ENCODE measurements around the gene PPM1B. TPM values are rescaled to one million over a fixed set of nuclear protein-coding genes. Genes with fewer than 3 reads are reported as not detected.

PPM1B gene
- total RNA-seq, 1 experiment from 2014 or later, result 43.5 TPM

- peaks cover 7% of the 10 kb centered on the region for H3K4me1 ChIP-seq (ENCODE audit: insufficient read depth, low read length, poor library complexity, severe bottlenecking)
- CTCF ChIA-PET, result no interaction called here
Observed at GRCh38 chr2:44135296-44135695, 33.4 kb upstream of the PPM1B start.

GRCh38 chr2:44135771-44136170, 32.9 kb upstream of the PPM1B start:
- H3K4me1 ChIP-seq (ENCODE audit: insufficient read depth, low read length, poor library complexity, severe bottlenecking), result peaks cover 4% of the 10 kb centered on the region
- TF ChIP-seq EZH2 (IDR thresholded peaks at IDR 0.05; ENCODE audit: borderline replicate concordance, low read depth, low read length, poor library complexity, severe bottlenecking) (no peak), CTCF (conservative IDR thresholded peaks at IDR 0.05; ENCODE audit: low read depth, low read length) (no peak)
- no peak for DNase-seq (ENCODE audit: low spot score)
- H3K4me3 ChIP-seq (ENCODE audit: low read depth, low read length, poor library complexity, severe bottlenecking), result no peak overlapping the region
- no peaks in the 10 kb centered on the region for H3K36me3 ChIP-seq (ENCODE audit: insufficient read depth, low read length, poor library complexity, severe bottlenecking)
- POLR2A ChIA-PET (ENCODE audit: low non-redundant PET), result no interaction called here
- H3K27me3 ChIP-seq (replicated peaks; ENCODE audit: insufficient read depth, low read depth, low read length, poor library complexity), result no peaks in the 10 kb centered on the region
- no peak overlapping the region for H3K27ac ChIP-seq (ENCODE audit: low read depth, low read length, poor library complexity, severe bottlenecking)
- no TSS peak for BruUV-seq (replicated peaks)
- intact Hi-C loops (cut with micrococcal nuclease; ENCODE audit: unreplicated experiment), result no loop called here
- CTCF ChIA-PET, result no interaction called here
- H3K9me3 ChIP-seq (ENCODE audit: low read depth, low read length, poor library complexity, severe bottlenecking), result no peaks in the 10 kb centered on the region

More at GRCh38 chr2:44135296-44135695, 33.4 kb upstream of the PPM1B start:
- H3K36me3 ChIP-seq (ENCODE audit: insufficient read depth, low read length, poor library complexity, severe bottlenecking), result no peaks in the 10 kb centered on the region
- H3K4me3 ChIP-seq (ENCODE audit: low read depth, low read length, poor library complexity, severe bottlenecking), result no peak overlapping the region
- H3K27ac ChIP-seq (ENCODE audit: low read depth, low read length, poor library complexity, severe bottlenecking), result no peak overlapping the region
- TF ChIP-seq EZH2 (IDR thresholded peaks at IDR 0.05; ENCODE audit: borderline replicate concordance, low read depth, low read length, poor library complexity, severe bottlenecking) (no peak), CTCF (conservative IDR thresholded peaks at IDR 0.05; ENCODE audit: low read depth, low read length) (no peak)
- intact Hi-C loops (cut with micrococcal nuclease; ENCODE audit: unreplicated experiment), result no loop called here
- DNase-seq (ENCODE audit: low spot score), result no peak
- POLR2A ChIA-PET (ENCODE audit: low non-redundant PET), result no interaction called here
- no TSS peak for BruUV-seq (replicated peaks)
- no peaks in the 10 kb centered on the region for H3K9me3 ChIP-seq (ENCODE audit: low read depth, low read length, poor library complexity, severe bottlenecking)
- H3K27me3 ChIP-seq (replicated peaks; ENCODE audit: insufficient read depth, low read depth, low read length, poor library complexity), result no peaks in the 10 kb centered on the region

- no TSS peak for BruUV-seq (replicated peaks)
Observed at GRCh38 chr2:44136252-44136651, 32.4 kb upstream of the PPM1B start.

More at GRCh38 chr2:44136252-44136651, 32.4 kb upstream of the PPM1B start:
- Histone ChIP-seq H3K36me3 (ENCODE audit: insufficient read depth, low read length, poor library complexity, severe bottlenecking) (no peaks in the 10 kb centered on the region), H3K9me3 (ENCODE audit: low read depth, low read length, poor library complexity, severe bottlenecking) (no peaks in the 10 kb centered on the region), H3K4me1 (ENCODE audit: insufficient read depth, low read length, poor library complexity, severe bottlenecking) (no peaks in the 10 kb centered on the region), H3K27ac (ENCODE audit: low read depth, low read length, poor library complexity, severe bottlenecking) (no peak overlapping the region), H3K4me3 (ENCODE audit: low read depth, low read length, poor library complexity, severe bottlenecking) (no peak overlapping the region), H3K27me3 (replicated peaks; ENCODE audit: insufficient read depth, low read depth, low read length, poor library complexity) (no peaks in the 10 kb centered on the region)
- intact Hi-C loops (cut with micrococcal nuclease; ENCODE audit: unreplicated experiment), result no loop called here
- POLR2A ChIA-PET (ENCODE audit: low non-redundant PET), result no interaction called here
- DNase-seq (ENCODE audit: low spot score), result no peak
- CTCF ChIA-PET, result no interaction called here
- TF ChIP-seq CTCF (conservative IDR thresholded peaks at IDR 0.05; ENCODE audit: low read depth, low read length) (no peak), EZH2 (IDR thresholded peaks at IDR 0.05; ENCODE audit: borderline replicate concordance, low read depth, low read length, poor library complexity, severe bottlenecking) (no peak)

Data from A673 (cell line).